ENCODE results near the gene TAPT1. TPM values are rescaled to one million over a fixed set of nuclear protein-coding genes. Genes with fewer than 3 reads are reported as not detected.

The TAPT1 gene
- total and polyA plus RNA-seq, 10 donors = 10.7 to 53.7 (median 42.4) TPM

DNA sequence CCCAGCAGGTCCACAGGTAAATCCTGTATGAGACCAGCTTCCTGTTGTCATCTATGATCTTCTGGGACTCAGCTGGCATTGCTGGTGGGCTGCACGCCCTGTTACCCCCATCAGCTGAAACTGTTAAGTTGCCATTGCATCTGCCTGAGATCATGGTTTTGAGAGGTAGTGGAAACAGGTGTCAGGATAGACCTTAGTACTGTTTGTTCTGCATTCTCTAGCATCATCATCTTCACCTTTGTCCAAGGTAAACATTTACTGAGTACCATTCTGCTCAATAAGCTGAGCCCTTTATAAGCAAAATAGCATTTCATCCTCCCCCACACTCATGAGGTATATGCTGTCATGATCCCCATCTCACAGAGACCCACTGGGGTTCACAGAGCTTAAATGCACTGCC is 99.6 kb downstream of the TAPT1 start:
- H3K4me3 ChIP-seq = no peak overlapping the region
- 57 to 89% (median 84%) methylated on average over 1 of the region's 1 CpG for WGBS, 5 donors
- no peaks in the 10 kb centered on the region for H3K9me3 ChIP-seq
- intact Hi-C loops (cut with DNase I; ENCODE audit: low total_unique reads) = no loop called here
- TF ChIP-seq POLR2A (IDR thresholded peaks at IDR 0.05) (no peak), POLR2AphosphoS5 (IDR thresholded peaks at IDR 0.05) (no peak)
- TF ChIP-seq, protein P1, sequence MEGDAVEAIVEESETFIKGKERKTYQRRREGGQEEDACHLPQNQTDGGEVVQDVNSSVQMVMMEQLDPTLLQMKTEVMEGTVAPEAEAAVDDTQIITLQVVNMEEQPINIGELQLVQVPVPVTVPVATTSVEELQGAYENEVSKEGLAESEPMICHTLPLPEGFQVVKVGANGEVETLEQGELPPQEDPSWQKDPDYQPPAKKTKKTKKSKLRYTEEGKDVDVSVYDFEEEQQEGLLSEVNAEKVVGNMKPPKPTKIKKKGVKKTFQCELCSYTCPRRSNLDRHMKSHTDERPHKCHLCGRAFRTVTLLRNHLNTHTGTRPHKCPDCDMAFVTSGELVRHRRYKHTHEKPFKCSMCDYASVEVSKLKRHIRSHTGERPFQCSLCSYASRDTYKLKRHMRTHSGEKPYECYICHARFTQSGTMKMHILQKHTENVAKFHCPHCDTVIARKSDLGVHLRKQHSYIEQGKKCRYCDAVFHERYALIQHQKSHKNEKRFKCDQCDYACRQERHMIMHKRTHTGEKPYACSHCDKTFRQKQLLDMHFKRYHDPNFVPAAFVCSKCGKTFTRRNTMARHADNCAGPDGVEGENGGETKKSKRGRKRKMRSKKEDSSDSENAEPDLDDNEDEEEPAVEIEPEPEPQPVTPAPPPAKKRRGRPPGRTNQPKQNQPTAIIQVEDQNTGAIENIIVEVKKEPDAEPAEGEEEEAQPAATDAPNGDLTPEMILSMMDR (IDR thresholded peaks at IDR 0.05 in 8 of 11, conservative IDR thresholded peaks at IDR 0.05 in 3 of 11) = no peak
- no peaks in the 10 kb centered on the region for H3K27me3 ChIP-seq (replicated peaks in 1 of 7)
- DNase-seq = no peak
- H3K4me1 ChIP-seq = peaks cover 0 to 21% (median 0%) of the 10 kb centered on the region in 6 donors
- H3K27ac ChIP-seq = no peak overlapping the region
- no peaks in the 10 kb centered on the region for H3K36me3 ChIP-seq

GRCh38 chr4:16125571-16126445 is 100.5 kb downstream of the TAPT1 start:
- TF ChIP-seq, protein P1 (IDR thresholded peaks at IDR 0.05 in 8 of 11, conservative IDR thresholded peaks at IDR 0.05 in 3 of 11) = no peak
- no peak for TF ChIP-seq POLR2AphosphoS5 (IDR thresholded peaks at IDR 0.05)
- no peak for TF ChIP-seq POLR2A (IDR thresholded peaks at IDR 0.05)
- H3K36me3 ChIP-seq = no peaks in the 10 kb centered on the region
- intact Hi-C loops (cut with DNase I; ENCODE audit: low total_unique reads) = no loop called here
- H3K27ac ChIP-seq = no peak overlapping the region
- no peak overlapping the region for H3K4me3 ChIP-seq
- H3K27me3 ChIP-seq (replicated peaks in 1 of 7) = no peaks in the 10 kb centered on the region
- 62 to 80% (median 72%) methylated on average over 7 to 8 of the region's 8 CpGs for WGBS, 5 donors
- H3K9me3 ChIP-seq = no peaks in the 10 kb centered on the region
- DNase-seq = no peak
- H3K4me1 ChIP-seq = peaks cover 0 to 21% (median 0%) of the 10 kb centered on the region in 6 donors

GRCh38 chr4:16124232-16124631 is 102.0 kb downstream of the TAPT1 start:
- Histone ChIP-seq H3K36me3 (no peaks in the 10 kb centered on the region), H3K9me3 (no peaks in the 10 kb centered on the region), H3K27me3 (replicated peaks in 1 of 7) (no peaks in the 10 kb centered on the region), H3K27ac (no peak overlapping the region), H3K4me3 (no peak overlapping the region), H3K4me1 (peaks cover 0 to 21% (median 0%) of the 10 kb centered on the region in 6 donors)
- TF ChIP-seq POLR2A (IDR thresholded peaks at IDR 0.05) = no peak
- TF ChIP-seq, protein P1 (IDR thresholded peaks at IDR 0.05 in 8 of 11, conservative IDR thresholded peaks at IDR 0.05 in 3 of 11) = no peak
- 73 to 91% (median 83%) methylated on average over 4 of the region's 4 CpGs for WGBS, 5 donors
- intact Hi-C loops (cut with DNase I; ENCODE audit: low total_unique reads) = no loop called here
- DNase-seq = no peak

GRCh38 chr4:16123356-16124084 is 102.8 kb downstream of the TAPT1 start:
- DNase-seq = no peak
- Histone ChIP-seq H3K36me3 (no peaks in the 10 kb centered on the region), H3K27ac (no peak overlapping the region), H3K4me3 (no peak overlapping the region), H3K9me3 (no peaks in the 10 kb centered on the region), H3K4me1 (peaks cover 0 to 21% (median 0%) of the 10 kb centered on the region in 6 donors), H3K27me3 (replicated peaks in 1 of 7) (no peaks in the 10 kb centered on the region)
- 49 to 59% (median 54%) methylated on average over 7 of the region's 7 CpGs for WGBS, 5 donors
- TF ChIP-seq POLR2A (IDR thresholded peaks at IDR 0.05) (no peak), POLR2AphosphoS5 (IDR thresholded peaks at IDR 0.05) (no peak)
- TF ChIP-seq, protein P1 (IDR thresholded peaks at IDR 0.05 in 8 of 11, conservative IDR thresholded peaks at IDR 0.05 in 3 of 11) = no peak
- intact Hi-C loops (cut with DNase I; ENCODE audit: low total_unique reads) = no loop called here
